ENCODE measurements around the gene TRIM15. TPM values are rescaled to one million over a fixed set of nuclear protein-coding genes. Genes with fewer than 3 reads are reported as not detected.
"Not testable (repeated sequence)": the region's sequence is repeated elsewhere in the genome, so short reads cannot be mapped to it uniquely, and the experiment has no call there.

Gene TRIM15
- total and polyA plus RNA-seq, 2 of the 4 experiments (the other 2 are of a cell fraction) = not detected

GRCh38 chr6:30140240-30140639 is 23.1 kb upstream of the TRIM15 start:
- H2BK20ac ChIP-seq (ENCODE audit: low read depth, low read length); DNase-seq; H3K4me3 ChIP-seq (ENCODE audit: insufficient read depth, low read depth, low read length); H3K9me3 ChIP-seq (ENCODE audit: control insufficient read depth, insufficient read depth, low read length); H2BK15ac ChIP-seq (ENCODE audit: low read depth, low read length); CTCF ChIA-PET; H3K79me1 ChIP-seq (ENCODE audit: low read depth in 1 of 2, low read length in 2 of 2); H4K5ac ChIP-seq (ENCODE audit: low read depth, low read length); H3K18ac ChIP-seq (ENCODE audit: low read depth, low read length); H3K4me2 ChIP-seq (ENCODE audit: low read depth, low read length); H3K9me1 ChIP-seq (ENCODE audit: insufficient read depth, low read length); H3K4ac ChIP-seq (ENCODE audit: low read depth, low read length); H3K4me1 ChIP-seq (ENCODE audit: control insufficient read depth, insufficient read depth, low read length); H2AK9ac ChIP-seq (replicated peaks; ENCODE audit: low read depth, low read length, poor library complexity); BruUV-seq (replicated peaks); H3K23ac ChIP-seq (ENCODE audit: low read depth, low read length); H4K20me1 ChIP-seq (ENCODE audit: insufficient read depth, low read length); in situ Hi-C loops (cut with MboI; ENCODE audit: low sequenced_read_pairs); H3K56ac ChIP-seq (ENCODE audit: extremely low read depth, insufficient read depth, low read length); H2AK5ac ChIP-seq (ENCODE audit: low read depth, low read length); H2AFZ ChIP-seq (replicated peaks; ENCODE audit: low read length, poor library complexity); H3K36me3 ChIP-seq (ENCODE audit: control insufficient read depth, insufficient read depth, low read length); H4K91ac ChIP-seq (ENCODE audit: insufficient read depth, low read depth, low read length); ATAC-seq (ENCODE audit: low read depth); H3K27ac ChIP-seq (ENCODE audit: insufficient read depth, low read length); H3K9ac ChIP-seq (ENCODE audit: low read depth, low read length); H2BK5ac ChIP-seq (ENCODE audit: low read depth, low read length, poor library complexity, severe bottlenecking); intact Hi-C loops (cut with micrococcal nuclease); H3K14ac ChIP-seq (replicated peaks; ENCODE audit: low read depth, low read length); POLR2A ChIA-PET (ENCODE audit: unreplicated experiment); H4K8ac ChIP-seq (ENCODE audit: low read depth in 2 of 2, low read length in 2 of 2); H2BK120ac ChIP-seq (ENCODE audit: low read depth, low read length); dilution Hi-C loops (cut with HindIII; ENCODE audit: low sequenced_read_pairs, unreplicated experiment): not testable (repeated sequence)
- H3K27me3 ChIP-seq (ENCODE audit: control insufficient read depth, insufficient read depth, low read length) = peaks cover 28% of the 10 kb centered on the region
- no CpG with 5 or more reads among the region's 8 CpGs for WGBS, 2 experiments (ENCODE audit: extremely low coverage in 2 of 2, insufficient read length in 1 of 2)
